ENCODE measurements around the gene IFT88.
A peak's percentile ranks its signal among the peaks of the same experiment; 100 is the strongest.

The IFT88 gene, protein sequence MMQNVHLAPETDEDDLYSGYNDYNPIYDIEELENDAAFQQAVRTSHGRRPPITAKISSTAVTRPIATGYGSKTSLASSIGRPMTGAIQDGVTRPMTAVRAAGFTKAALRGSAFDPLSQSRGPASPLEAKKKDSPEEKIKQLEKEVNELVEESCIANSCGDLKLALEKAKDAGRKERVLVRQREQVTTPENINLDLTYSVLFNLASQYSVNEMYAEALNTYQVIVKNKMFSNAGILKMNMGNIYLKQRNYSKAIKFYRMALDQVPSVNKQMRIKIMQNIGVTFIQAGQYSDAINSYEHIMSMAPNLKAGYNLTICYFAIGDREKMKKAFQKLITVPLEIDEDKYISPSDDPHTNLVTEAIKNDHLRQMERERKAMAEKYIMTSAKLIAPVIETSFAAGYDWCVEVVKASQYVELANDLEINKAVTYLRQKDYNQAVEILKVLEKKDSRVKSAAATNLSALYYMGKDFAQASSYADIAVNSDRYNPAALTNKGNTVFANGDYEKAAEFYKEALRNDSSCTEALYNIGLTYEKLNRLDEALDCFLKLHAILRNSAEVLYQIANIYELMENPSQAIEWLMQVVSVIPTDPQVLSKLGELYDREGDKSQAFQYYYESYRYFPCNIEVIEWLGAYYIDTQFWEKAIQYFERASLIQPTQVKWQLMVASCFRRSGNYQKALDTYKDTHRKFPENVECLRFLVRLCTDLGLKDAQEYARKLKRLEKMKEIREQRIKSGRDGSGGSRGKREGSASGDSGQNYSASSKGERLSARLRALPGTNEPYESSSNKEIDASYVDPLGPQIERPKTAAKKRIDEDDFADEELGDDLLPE

DNA sequence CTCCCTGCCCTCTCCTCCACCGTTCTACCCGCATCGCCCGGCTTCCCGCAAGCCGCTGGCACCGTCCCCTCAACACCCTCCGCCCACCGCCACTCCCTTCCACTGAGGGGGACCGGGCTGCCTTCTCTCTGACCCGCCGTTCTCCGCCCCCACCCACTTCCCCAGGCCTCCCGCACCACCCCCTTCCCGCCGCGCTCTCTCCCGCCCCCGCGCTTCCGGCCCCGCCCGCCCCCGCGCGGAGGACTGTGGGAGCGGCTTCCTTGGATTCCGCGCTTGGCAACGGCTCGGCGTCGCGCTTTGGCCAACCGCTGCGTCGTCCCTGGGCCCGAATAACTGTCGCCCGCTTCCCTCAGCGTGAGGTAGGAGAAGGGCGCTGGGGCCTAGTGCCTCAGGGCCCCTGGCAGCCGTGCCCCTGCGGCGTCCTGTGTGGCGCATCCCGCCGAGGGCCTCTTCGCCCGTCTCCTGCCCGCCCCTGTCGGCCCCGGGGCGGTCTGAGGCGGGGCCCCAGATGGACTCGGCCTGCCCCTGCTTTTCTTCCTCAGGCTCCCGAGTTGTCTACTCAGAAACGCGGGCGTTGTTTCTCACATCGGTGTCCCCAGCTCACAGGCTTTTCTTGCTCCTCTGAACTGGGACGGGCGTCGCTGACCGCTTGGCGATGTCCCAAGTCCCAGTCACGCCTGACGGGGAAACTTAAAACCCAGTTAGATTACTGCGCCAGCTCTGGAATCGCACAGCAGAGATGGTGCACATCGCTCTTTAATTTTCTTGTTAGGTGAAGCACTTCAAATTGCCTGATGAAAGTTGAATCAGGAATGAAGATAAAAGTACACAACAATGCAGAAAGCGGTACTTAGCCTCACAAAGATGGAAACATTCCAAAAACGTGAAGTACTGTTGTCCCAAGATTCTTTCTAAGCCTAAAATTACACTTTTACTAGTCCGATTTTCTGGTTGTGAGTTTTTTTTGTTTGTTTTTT is at the start of gene IFT88:
Gene IFT88 (plus strand): TSS at position 260 of the 977 bp plus-strand sequence. CDS start 7,229 bp downstream, outside the sequence.
- DNase-seq (ENCODE audit: low read depth in 2 of 2), result peak; percentile 72 to 74

DNA sequence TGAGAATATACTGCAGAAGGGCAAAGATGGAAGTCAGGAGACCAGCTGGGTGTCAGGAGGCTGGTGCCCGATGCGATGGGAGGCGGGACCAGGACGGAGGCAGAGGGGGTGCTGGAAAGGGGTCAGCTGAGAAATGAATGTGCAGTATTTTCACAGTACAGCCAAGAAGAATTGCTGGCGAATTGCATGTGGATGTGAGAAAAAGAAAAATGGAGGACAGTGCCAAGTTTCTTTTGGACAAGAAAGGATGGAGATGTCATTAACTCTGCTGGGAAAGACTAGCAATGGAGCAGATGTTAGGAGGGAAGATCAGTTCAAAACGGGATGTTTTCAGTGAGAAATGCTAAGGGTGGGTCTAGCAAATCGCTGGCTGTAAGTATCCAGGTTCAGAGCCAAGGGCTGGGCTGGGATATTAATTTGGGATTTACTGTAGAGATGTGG is 48.3 kb upstream of the IFT88 start:
- DNase-seq (ENCODE audit: low read depth in 2 of 2), result no peak

DNA sequence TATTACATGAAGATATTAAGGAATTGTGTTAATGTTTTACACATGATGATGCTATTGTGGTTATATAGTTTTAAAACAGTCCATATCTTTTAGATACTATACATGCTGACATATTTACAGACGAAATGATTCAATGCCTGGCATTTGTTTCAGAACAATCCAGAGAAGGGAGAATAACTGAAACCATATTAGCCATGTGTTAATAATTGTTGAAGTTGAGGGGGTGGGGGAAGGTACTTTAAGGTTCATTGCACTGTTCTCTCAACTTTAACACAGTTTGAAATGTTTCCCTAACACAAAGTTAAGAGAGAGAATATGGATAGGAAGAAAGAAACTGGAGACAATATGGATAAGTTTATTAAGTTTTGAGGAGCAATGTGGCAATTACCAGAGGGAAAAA is 47.1 kb upstream of the IFT88 start:
- DNase-seq (ENCODE audit: low read depth in 2 of 2), result peak; percentile 54 to 60

DNA sequence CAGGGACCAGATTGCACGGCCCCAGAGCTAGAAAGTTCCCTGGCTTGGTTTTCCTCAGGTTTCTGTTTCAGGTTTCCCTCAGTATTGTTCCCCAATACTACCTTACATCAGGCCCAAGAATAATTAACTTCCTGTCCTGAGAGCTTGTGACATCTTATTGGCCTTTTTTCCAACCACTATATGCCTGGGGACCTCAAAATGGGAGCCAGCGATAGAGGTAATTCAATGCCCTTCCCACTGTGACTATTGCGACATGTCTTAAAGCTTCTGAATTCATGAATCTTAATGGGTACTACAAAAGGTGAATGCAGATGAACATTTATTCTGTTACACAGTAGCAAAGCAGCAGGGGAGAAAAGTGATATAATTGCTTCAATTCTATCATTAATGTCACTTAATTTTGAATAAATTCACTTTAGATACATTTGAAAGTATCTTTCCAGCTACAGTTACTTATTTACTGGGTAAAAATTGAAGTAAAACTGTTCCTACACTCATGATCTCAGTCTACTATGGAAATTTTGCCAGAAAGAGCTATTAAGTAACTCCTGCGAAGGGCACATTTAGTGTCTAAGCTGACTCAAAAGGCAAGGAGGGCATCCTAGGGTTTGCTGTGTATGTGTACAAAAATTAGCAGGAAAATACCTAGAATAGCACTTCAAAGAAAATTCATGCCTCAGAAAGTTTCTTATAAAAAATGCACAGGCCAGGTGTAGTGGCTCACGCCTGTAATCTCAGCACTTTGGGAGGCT is 45.4 kb upstream of the IFT88 start:
- DNase-seq (ENCODE audit: low read depth in 2 of 2), result no peak

DNA sequence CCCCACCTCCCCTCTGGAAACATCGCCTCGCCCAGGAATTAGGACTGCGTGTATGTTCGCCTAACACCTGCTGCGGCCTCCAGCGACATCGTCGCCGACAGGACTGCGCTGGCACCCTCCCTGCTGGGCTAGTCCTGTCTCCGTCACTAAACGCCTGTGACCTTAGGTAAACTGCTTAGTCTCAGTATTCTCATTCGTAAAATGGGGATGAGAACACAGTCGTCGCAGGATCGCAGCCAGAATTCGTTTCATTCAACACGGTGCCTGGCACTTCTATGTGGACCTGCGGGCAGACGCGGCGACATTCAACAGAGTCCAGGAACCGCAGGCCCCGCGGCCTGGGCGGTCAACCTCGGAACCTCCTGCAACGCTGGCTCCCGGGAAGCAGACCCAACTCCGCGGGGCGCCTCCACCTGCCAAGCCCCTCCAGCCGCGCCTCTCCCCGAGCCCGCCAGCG is 41.8 kb upstream of the IFT88 start:
- no peak for DNase-seq (ENCODE audit: low read depth in 2 of 2)

DNA sequence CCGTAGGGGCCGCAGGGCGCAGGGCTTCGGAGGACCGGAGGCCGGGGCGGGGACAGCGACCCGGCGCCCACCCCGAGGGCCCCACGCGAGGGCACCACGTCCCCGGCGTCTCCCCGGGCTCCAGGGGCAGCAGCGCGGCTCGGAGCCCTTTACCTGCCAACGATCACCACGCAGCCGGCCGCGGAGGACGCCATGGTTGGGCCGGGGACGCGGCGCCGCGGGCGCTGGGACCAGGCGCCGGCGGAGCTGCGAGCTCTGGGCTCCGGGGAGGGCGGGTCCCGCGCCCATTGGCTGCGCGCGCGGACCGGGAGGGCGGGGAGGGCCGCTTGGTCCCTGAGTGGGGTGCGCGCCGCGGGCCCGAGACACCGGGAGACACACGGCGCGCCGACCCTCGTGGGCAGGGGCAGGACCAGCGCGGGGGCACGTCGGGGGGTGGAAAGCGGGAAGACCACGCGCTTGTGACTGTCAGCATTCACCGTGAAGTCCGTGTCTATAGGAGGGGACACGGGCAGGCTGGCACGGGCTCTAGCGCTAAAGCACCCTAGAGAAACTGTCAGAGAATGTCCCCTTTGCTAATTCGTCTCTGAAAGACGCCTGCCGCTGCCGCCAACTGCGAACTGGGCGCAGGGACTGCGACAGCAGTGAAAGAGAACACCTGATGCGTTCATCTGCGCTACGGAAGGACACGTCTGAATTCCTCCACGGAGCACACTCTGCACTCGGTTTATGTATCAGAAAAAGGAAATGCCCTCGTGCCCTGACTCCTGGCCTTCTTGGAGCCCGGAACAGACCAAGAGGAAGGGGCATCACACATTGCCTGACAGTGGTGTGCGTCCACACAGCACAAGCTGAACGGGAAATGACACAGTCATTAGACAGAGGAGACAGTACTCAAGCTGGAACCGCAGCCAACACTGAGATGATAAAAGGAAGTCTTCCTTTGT is 41.1 kb upstream of the IFT88 start, which contains the start of gene CRYL1:
Gene CRYL1 (minus strand): TSS at position 257 of the 944 bp plus-strand sequence. CDS start 63 bp downstream, at position 194.
- DNase-seq (ENCODE audit: low read depth in 2 of 2), result peak in 1 of 2 experiments; percentile 18

DNA sequence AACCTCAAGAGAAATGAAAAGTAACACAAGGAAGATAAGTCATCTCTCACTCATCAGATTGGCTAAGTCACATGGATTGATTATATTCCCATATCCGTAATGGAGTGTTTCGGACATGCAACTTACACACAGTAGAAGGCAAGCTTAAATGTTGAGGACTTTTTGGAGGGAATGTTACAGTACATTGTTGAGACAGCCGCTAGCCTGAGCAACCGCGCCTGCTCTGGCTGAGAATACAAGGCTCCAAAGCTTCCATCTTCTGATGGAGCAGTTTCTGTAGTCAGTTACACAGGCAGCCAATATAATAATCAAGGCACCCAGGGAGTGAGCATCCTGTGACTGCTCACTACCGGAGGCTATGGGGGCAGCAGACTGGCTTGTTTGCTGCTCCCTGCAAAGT is 40.3 kb upstream of the IFT88 start:
- no peak for DNase-seq (ENCODE audit: low read depth in 2 of 2)

DNA sequence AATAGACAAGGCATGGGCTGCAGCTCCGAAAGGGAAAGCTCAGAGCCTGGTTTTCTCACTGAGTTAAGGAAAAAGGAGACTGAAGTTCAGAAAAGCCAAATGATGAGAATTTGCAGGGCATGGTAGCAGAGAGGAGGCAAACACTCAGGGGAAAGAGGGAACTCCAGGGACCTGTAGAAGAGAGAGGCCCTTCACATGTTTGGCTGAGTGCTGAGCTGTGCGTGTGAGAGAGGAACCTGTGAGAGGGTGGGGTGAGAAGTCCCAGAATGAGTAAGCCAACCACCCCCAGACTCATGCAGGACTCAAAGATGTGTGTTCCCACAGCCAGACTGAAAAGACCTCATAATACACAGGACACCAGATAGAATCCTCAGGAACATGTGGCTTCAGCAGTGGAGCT is 38.5 kb upstream of the IFT88 start:
- DNase-seq (ENCODE audit: low read depth in 2 of 2), result no peak

DNA sequence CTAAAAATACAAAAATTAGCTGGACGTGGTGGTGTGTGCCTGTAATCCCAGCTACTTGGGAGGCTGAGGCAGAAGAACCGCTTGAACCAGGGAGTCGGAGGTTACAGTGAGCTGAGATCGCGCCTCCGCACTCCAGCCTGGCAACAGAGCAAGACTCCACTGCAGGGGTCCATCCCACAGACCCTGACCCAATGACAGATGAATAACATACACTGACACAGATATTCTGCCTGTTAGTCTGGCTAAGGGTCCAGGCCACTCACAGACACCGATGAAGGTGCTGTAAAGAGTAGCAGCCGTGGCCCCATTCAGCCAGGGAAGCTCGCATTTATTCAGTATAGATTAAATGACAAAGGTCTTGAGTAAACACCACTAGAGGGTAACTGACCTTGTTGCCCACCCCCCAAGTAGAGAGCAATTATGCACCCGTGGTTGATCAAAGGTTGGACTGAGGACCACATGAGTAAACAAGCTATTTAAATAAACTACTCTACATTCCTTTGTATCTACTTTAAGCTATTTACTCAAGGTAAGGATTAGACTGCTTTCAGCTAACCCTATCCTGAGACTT is 32.8 kb upstream of the IFT88 start:
- no peak for DNase-seq (ENCODE audit: low read depth in 2 of 2)

DNA sequence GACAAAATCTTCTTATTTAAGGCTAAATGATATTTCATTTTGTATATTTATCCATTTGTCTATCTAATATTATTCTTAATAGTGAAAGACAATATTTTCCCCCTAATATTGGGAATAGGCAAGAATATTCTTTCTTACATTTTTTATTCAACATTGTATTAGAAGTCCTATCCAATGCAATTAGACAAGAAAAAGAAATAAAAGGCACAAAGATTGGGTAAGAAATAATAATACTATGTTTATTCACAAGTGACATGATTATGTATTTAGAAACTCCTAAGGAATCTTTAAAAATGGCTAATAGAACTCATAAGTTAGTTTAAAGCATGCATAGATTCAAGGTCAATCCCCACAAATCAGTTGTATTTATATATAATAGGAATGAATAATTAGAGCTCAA is 30.0 kb upstream of the IFT88 start:
- no peak for DNase-seq (ENCODE audit: low read depth in 2 of 2)

DNA sequence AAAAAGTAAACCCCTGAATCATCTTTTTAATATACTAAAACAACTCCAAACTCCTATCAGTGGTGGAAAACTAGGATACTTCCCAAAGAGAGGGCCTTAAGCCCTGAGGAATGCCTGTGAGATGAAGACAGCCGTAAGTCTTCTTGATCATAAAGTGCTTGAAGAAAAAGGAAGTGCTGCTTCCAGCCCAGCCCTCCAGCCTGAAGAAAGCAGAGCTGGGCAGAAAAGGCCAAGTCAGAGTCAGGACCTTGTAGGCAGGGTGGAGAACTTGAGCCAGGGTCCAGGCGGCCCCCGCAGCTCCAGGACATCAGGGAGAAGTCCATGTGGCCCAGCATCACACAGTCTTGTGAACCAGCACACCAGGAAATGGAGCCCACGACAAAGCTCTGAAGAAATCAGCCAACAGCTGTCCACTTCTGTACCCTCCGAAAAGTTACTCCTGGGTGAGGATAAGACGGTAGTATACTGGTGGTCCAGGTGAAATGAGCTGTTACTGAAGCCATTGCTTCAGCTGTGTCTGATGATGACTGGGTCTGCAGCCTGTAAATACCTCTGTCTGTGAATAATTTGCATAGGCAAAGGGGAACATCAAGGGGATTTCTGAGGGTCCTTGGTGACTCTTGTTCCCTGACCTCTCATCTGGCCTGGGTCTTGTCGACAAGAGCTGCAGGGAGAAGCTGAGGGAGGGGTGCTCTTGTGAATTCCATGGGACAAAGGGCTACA is 22.6 kb upstream of the IFT88 start:
- DNase-seq (ENCODE audit: low read depth in 2 of 2), result no peak

DNA sequence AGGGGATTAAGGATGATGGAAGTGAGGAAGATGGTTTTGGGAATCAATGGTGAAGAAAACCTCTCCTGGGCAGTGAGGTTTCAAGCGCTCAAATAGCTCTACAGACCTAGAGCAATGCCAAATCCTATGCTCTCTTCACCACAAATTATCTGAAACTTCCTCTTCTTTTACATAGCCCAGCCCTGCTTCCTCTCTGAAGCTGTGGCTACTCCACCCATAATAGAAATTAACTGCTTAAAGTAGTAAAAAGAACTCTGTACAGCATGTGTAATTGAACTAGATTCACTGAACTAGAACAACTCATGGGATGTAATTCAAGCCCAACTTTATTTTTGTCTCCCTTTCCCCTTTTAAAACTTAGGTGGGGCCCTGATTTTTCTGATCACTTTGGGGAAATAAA is 20.4 kb upstream of the IFT88 start:
- no peak for DNase-seq (ENCODE audit: low read depth in 2 of 2)

DNA sequence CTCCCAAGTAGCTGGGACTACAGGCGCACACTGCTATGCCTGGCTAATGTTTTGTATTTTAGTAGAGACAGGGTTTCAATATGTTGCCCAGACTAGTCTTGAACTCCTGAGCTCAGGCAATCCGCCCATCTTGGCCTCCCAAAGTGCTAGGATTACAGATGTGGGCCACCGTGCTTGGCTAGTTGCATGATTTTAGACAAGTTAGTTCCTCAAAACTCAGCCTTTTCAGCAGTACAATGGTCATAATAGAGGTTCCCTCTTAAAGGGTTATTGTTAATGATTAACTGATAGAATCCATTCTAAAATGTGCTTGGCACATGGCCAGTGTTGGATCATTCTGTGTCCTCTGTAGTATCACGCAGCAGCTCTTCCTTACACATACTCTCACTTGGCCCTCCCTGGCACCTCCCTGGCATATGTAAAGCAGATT is 19.5 kb upstream of the IFT88 start:
- DNase-seq (ENCODE audit: low read depth in 2 of 2), result no peak

DNA sequence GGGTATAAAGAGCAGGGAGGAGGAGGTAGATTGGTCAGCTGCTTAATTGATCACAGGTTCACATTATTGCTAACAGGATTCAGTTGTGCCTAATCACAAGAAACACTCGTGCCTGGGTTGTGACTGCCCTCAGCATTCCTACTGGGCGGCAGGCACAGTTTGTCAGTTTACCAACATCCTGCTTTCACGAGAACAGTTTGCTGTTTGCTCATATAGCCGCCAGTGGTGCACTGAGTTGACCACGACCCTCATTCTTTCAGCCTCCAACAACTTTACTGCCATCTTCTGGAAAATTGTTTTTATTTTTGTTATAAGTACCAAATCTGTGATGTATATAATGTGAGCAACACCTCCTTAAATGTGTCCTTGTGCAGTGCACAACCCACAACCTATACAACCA is 16.2 kb upstream of the IFT88 start:
- no peak for DNase-seq (ENCODE audit: low read depth in 2 of 2)

DNA sequence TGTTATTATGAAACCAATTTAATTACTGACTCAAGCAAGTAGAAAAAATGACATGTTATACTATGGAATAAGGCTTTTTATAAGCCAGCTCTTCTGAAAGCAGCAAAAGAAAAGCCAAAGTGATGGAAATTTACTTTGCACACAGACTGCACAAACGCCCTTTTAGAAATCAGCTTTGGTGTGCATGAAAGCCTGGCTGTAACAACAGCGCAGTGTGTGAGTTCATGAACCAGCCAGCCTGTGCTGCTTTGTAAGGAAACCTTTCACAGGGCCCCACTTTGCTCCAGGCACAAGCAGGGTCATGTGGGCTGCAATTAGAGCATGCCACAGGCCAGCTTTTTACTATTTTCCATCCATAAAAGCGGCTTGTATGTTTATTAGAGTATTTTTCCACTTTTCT is 13.6 kb upstream of the IFT88 start:
- DNase-seq (ENCODE audit: low read depth in 2 of 2), result no peak

DNA sequence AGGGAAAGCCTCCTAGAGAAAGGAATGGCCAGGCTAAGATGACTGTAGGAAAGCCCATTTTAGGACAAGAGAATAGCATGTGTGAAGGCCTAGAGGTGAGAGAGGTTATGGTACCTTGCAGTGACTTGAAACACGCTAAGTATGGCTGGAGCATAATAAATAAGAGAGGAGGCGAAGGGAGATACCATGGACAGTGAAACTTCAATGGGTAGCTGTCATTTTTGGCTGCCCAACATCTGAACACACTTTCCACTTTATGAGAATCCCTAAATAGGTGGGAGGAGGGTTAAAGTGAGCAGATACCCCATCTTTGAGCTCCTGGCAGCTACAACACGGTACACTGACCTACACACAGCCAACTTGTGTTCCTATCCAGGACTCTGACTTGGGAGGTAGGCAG is 8.0 kb upstream of the IFT88 start:
- no peak for DNase-seq (ENCODE audit: low read depth in 2 of 2)

DNA sequence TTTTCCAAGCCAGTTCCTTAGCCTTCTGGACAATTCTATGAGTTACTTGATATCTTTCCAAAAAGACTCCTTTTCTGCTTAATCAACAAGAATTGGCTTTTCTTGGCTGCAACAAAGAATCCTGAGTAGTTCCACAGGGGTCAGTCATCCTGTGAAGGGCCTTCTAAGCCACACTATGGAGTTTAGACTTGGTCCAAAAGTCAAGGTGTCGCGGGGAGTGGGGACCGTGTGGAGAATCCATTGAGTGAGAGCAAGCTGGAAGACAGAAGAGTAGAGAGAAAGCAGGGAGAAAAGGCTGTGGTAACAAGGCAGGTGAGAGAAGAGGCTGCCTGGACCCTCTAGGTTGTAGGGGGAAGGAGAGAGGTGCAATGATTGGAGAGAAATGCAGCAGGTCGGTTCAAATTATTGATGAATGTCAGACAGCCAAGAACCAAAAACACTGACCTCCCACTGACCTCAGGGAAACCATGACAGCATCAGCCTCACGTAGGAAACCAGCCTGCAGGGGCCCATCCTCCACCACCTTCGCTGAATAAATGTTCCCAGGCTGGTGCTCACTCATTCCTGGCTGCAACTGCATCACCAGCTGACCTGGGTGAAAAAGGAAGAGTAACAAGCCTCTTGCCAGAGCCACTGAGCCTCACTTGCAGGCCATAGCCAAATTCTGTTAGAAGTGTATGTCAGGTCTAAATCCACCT is 7.1 kb upstream of the IFT88 start:
- DNase-seq (ENCODE audit: low read depth in 2 of 2), result no peak

DNA sequence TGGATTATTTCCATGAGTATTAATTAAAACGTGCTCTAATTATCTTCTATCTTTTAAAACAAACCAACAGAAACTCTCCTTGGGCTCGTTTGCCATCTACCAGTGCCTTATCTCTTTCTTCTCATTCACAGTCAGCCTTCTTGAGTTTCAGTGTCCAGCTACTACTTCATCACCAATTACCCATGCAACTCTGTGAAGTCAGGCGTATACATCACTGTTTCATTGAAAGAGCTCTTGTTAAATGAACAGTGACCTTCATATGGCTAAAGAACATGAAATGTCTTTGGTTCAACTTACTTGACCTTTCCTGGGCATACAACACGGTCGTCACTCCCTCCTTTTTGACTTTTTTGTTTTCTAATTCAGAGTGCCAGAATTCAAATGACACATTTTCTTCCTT is 5.2 kb upstream of the IFT88 start:
- DNase-seq (ENCODE audit: low read depth in 2 of 2), result no peak

All from fibroblast of skin of left quadriceps (primary cell).